Measurements from ENCODE around the gene ZNF511.

ZNF511 gene

DNA sequence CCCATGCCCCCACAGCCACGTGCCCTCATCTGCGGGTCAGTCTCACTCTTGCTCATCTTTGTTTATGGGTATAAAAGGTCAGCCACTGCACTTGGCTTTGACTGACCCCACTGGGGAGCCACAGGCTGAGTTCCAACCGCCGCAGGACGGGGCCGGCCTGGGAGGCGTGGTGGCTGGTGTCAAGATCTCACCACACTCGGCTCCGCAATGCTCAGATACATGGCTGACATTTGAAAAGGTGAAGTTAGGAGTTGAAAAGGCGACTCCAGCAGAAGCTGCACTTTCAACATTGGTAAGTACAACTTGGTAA lies 14.9 kb upstream of the ZNF511 start:
- no peak for DNase-seq

- no peak for DNase-seq
These were observed 14.5 kb upstream of the ZNF511 start for GRCh38 chr10:133294189-133294588.

- no peak for DNase-seq
These were observed 13.0 kb upstream of the ZNF511 start for GRCh38 chr10:133295426-133296320.

GRCh38 chr10:133297504-133297903 lies 11.2 kb upstream of the ZNF511 start:
- DNase-seq = no peak

GRCh38 chr10:133298466-133298865 lies 10.2 kb upstream of the ZNF511 start:
- no peak for DNase-seq

- no peak for DNase-seq
These were observed 9.5 kb upstream of the ZNF511 start for GRCh38 chr10:133299224-133299623.

DNA sequence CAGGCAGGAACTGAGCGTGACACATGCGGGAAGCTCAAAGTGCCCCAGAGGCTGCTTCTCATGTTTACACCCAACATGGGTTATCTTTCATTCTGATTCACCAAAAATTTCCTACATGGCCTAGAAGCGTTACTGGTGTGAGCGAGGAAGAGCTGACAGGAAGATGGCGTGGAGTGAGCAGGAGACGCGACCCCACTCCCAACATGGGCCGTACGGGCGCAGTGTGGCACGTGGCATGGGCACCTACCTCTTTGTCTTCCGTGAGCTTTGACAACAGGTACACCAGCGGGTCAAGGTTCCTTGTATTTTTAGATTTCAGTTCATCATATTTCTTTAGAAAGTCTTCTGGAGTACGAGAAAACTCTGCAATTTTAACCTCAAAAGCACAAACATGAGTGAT lies 9.0 kb upstream of the ZNF511 start:
- DNase-seq = no peak

GRCh38 chr10:133302230-133302629 lies 6.5 kb upstream of the ZNF511 start:
- no peak for DNase-seq

DNA sequence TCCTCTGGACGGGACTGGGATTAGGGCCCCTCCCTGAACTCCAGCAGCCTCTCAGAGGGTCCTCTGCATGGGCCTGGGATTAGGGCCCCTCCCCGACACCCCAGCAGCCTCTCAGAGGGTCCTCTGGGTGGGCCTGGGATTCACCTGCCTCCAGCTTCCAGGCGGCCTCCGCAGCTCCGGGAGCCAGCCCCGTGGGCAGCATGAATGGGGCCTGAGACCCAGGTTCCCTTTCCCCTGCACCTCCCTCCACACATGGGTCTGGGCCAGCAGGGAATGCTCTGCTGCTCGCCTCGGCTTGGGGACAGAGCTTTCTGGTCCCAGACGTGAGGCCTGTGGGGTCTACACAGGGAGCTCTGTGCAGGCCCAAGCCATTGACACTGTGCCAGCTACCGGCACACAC lies 5.5 kb upstream of the ZNF511 start:
- DNase-seq = no peak

DNA sequence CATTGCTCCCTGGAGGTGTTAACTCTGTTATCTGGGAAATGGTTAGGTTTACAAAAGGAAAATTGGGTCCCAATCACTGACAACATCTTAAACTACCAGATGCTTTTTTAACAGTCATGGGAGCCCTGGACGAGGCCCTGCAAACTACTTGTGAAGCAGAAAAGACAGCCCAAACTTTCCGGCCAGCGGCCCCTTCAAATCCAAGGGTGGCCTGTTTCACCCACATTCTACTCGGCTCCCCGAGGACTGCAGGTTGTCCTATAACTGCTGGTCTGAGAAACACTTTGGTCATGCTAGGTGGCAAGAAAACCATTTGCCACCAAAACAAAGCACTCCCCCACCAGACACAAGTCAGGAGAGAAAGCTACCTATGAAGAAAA lies 2.6 kb upstream of the ZNF511 start:
- DNase-seq = no peak

- no peak for DNase-seq
These were observed 1.8 kb upstream of the ZNF511 start for GRCh38 chr10:133306941-133307379.

DNA sequence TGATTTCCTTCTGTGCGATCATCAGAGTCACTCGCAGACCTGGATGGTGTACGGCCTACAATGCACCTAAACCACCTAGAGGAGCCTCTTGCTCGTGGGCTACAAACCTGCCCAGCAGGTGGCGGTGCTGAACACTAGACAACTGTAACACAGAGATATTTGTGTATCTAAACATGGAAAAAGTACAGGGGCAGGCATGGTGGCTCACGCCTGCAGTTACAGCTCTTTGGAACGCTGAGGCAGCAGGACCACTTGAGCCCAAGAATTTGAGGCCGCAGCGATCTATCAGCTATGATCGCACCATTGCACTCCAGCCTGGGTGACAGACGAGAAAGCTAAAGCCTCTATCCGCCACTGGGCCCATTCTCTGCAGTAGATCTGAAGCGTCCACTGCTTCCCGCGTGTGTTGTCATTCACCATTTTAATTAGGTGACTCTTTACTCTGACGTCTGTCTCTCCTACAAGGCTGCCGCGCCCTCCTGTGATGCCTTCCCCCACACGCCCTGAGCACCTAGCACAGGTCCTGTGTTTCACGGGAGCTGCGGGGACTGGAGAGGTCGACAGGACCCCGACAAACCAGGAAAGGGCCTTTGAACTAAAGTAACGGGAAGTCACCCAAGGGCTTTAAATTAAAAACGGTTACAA lies 816 bp upstream of the ZNF511 start:
- DNase-seq = peak; percentile 51

- DNase-seq = peak; percentile 85
These were observed 496 bp downstream of the ZNF511 start for GRCh38 chr10:133309100-133309719.

GRCh38 chr10:133309720-133310398 lies 1.1 kb downstream of the ZNF511 start:
- no peak for DNase-seq

DNA sequence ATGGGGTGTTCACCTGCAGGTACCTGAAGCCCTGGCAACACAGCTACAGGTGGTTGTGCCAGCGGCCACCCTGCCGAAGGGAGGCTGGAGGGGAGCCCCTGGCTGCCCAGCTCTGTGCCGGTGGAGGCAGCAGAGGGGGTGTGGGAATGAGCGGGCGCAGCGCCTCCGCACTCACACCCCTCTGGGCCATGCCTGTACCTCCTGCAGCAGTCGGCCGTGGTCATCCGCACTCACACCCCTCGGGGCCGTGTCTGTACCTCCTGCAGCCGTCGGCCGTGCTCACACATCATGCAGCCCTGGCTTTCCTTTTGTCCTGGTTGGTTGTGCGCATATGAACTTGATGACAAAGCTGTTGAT lies 1.7 kb downstream of the ZNF511 start:
- no peak for DNase-seq

DNA sequence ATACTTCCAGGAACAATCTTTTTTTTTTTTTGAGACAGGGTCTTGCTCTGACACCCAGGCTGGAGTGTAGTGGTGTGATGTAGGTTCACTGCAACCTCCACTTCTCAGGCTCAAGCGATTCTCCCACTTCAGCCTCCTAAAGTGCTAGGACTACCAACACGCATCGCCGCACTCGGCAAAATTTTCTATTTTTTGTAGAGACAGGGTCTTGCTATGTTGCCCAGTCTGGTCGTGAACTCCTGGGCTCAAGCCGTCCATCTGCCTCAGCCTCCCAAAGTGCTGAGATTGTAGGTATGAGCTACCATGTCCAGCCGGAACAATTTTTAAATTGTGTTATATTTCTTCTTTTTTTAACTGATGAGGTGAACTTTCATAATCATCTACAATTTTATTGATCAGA lies 2.1 kb downstream of the ZNF511 start:
- DNase-seq = no peak

- no peak for DNase-seq
These were observed 2.9 kb downstream of the ZNF511 start for GRCh38 chr10:133311570-133311969.

GRCh38 chr10:133312016-133312768 lies 3.5 kb downstream of the ZNF511 start:
- no peak for DNase-seq

DNA sequence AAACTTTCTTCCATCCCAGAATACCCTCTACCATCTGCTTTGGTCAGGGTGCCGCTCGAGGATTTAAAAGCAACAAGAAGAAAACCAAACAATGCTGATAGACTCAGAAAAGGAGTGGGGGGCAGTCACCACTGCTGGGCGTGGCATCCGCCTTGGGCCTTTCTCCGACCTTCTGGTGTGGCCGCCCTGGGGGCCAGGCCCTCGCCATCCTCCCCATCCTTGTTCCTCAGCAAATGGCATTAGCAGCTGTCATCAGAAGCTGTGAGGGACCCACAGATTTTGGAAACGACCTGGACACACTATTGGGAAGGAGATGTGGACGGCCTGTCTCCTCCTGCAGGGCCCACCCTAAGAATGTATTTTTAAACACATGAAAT lies 4.0 kb downstream of the ZNF511 start:
- no peak for DNase-seq

DNA sequence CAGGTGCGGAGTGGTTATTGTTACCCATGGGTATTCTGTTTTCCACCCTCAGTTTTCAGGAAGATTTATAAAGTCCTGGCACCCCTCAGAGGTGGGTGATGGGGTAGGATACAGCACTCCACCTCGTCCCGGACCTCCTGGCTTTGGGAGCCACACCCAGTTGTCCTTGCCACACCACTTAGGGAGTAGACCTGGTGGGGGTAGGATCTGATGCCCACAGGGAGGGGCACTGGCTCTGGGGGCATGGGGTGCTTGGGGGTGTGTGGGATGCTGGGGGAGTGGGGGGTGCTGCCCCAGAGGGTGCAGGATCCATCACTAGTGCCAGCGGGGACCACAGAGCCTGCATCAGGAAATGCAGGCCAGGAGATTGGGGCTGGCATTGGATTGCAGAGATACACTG lies 4.5 kb downstream of the ZNF511 start:
- DNase-seq = no peak

GRCh38 chr10:133314911-133315310 lies 6.2 kb downstream of the ZNF511 start:
- DNase-seq = no peak

DNA sequence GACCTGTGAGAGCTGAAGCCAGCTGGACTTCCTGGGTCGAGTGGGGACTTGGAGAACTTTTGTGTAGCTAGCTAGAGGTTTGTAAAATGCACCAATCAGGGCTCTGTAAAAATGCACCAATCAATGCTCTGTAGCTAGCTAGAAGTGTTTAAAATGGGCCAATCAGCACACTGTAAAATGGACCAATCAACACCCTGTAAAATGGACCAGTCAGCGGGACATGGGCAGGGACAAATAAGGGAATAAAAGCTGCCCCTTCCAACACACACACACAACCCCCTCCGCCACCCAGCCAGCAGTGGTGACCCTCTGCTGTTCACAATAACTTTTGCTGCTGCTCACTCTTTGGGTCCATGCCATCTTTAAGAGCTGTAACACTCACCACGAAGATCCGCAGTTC lies 7.1 kb downstream of the ZNF511 start:
- no peak for DNase-seq

DNA sequence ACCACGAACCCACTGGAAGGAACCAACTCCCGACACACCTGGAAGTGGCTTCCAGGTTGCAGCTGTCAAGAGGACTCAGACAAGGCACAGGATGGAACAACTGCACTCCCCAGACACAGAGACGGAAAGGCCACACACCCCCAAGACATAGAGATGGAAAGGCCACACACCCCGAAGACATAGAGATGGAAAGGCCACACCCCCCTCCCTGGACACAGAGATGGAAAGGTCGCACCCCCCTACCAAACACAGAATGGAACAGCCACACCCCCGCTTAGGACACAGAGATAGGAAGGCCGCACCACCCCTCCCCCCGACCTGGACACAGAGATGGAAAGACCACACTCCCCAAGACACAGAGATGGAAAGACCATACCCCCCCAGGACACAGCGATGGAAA lies 7.6 kb downstream of the ZNF511 start:
- no peak for DNase-seq

Data from fibroblast of skin of back (primary cell).